ENCODE data around the gene PCDHA4.
"Not testable (repeated sequence)": the region's sequence is repeated elsewhere in the genome, so short reads cannot be mapped to it uniquely, and the experiment has no call there.

Gene PCDHA4

GRCh38 chr5:140791089-140791488, 15.8 kb upstream of the PCDHA4 start:
- no peak for DNase-seq (ENCODE audit: low read depth, low spot score)
- Histone ChIP-seq H3K4me3 (no peak overlapping the region), H3K36me3 (ENCODE audit: insufficient read depth, low read length) (no peaks in the 10 kb centered on the region), H3K9me3 (ENCODE audit: low read depth, low read length) (no peaks in the 10 kb centered on the region; the same call in 1 of the 2 replicates), H3K9ac (ENCODE audit: insufficient read length) (no peak overlapping the region), H3K27ac (no peak overlapping the region)
- TF ChIP-seq EZH2 (IDR thresholded peaks at IDR 0.05) (no peak), POLR2AphosphoS5 (IDR thresholded peaks at IDR 0.05; ENCODE audit: borderline replicate concordance, low read depth, low read length) (no peak), FOXP2 (optimal IDR thresholded peaks at IDR 0.05; ENCODE audit: control extremely low read depth, extremely low read length, insufficient read depth) (no peak)

DNA sequence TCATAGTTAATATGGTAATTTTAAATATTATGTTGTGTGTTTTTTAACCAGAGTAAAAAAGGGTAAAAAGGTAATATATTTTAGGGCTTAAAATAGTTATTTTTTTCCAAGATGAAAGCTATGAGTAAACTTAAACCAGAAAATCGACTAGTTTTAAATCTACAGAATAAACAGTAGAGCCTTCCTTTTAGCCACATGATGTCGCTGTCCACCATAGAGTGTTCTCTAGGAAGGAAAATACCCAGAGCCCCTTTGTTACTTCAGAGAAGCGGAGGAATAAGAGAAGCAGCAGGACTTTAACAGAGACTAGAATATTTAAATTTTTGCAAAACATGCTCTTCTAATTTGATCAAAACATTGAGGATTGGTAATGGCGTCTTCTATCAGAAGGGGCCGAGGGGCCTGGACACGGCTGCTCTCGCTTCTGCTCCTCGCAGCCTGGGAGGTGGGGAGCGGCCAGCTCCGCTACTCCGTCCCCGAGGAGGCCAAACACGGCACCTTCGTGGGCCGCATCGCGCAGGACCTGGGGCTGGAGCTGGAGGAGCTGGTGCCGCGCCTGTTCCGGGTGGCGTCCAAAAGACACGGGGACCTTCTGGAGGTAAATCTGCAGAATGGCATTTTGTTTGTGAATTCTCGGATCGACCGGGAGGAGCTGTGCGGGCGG, 12.1 kb upstream of the PCDHA4 start, which contains the start of gene PCDHA2:
PCDHA2 (plus strand) TSS at position 258 of the 664 bp plus-strand sequence.
- no peaks in the 10 kb centered on the region; the same call in 1 of the 2 replicates for H3K9me3 ChIP-seq (ENCODE audit: low read depth, low read length)
- H3K36me3 ChIP-seq (ENCODE audit: insufficient read depth, low read length) = no peaks in the 10 kb centered on the region
- no peak for TF ChIP-seq POLR2AphosphoS5 (IDR thresholded peaks at IDR 0.05; ENCODE audit: borderline replicate concordance, low read depth, low read length)
- TF ChIP-seq EZH2 (IDR thresholded peaks at IDR 0.05) = no peak
- no peak for TF ChIP-seq FOXP2 (optimal IDR thresholded peaks at IDR 0.05; ENCODE audit: control extremely low read depth, extremely low read length, insufficient read depth)
- no peak within 1 kb of the TSS for H3K4me3 ChIP-seq
- H3K27ac ChIP-seq = no peak within 1 kb of the TSS
- no peak within 1 kb of the TSS for H3K9ac ChIP-seq (ENCODE audit: insufficient read length)
- DNase-seq (ENCODE audit: low read depth, low spot score) = no peak

DNA sequence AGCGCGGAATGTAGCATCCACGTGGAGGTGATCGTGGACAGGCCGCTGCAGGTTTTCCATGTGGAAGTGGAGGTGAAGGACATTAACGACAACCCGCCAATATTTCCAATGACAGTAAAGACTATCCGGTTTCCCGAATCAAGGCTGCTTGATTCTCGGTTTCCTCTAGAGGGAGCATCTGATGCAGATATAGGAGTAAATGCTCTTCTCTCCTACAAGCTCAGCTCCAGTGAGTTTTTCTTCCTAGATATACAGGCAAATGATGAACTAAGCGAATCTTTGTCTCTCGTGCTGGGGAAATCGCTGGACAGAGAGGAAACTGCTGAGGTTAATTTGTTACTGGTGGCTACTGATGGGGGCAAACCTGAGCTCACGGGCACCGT, 11.6 kb upstream of the PCDHA4 start:
- no peaks in the 10 kb centered on the region; the same call in 1 of the 2 replicates for H3K9me3 ChIP-seq (ENCODE audit: low read depth, low read length)
- no peaks in the 10 kb centered on the region for H3K36me3 ChIP-seq (ENCODE audit: insufficient read depth, low read length)
- no peak for DNase-seq (ENCODE audit: low read depth, low spot score)
- no peak overlapping the region for H3K27ac ChIP-seq
- no peak for TF ChIP-seq POLR2AphosphoS5 (IDR thresholded peaks at IDR 0.05; ENCODE audit: borderline replicate concordance, low read depth, low read length)
- no peak for TF ChIP-seq FOXP2 (optimal IDR thresholded peaks at IDR 0.05; ENCODE audit: control extremely low read depth, extremely low read length, insufficient read depth)
- no peak for TF ChIP-seq EZH2 (IDR thresholded peaks at IDR 0.05)
- H3K4me3 ChIP-seq = no peak overlapping the region
- H3K9ac ChIP-seq (ENCODE audit: insufficient read length) = no peak overlapping the region

GRCh38 chr5:140796072-140796717, 10.7 kb upstream of the PCDHA4 start:
- H3K36me3 ChIP-seq (ENCODE audit: insufficient read depth, low read length); H3K9me3 ChIP-seq (ENCODE audit: low read depth, low read length); DNase-seq (ENCODE audit: low read depth, low spot score); H3K27ac ChIP-seq; H3K9ac ChIP-seq (ENCODE audit: insufficient read length); H3K4me3 ChIP-seq: not testable (repeated sequence)

- Histone ChIP-seq H3K4me3 (no peak overlapping the region), H3K36me3 (ENCODE audit: insufficient read depth, low read length) (no peaks in the 10 kb centered on the region), H3K27ac (no peak overlapping the region), H3K9me3 (ENCODE audit: low read depth, low read length) (no peaks in the 10 kb centered on the region; the same call in 1 of the 2 replicates), H3K9ac (ENCODE audit: insufficient read length) (no peak overlapping the region)
- TF ChIP-seq FOXP2 (optimal IDR thresholded peaks at IDR 0.05; ENCODE audit: control extremely low read depth, extremely low read length, insufficient read depth) = no peak
- no peak for TF ChIP-seq EZH2 (IDR thresholded peaks at IDR 0.05)
- no peak for TF ChIP-seq POLR2AphosphoS5 (IDR thresholded peaks at IDR 0.05; ENCODE audit: borderline replicate concordance, low read depth, low read length)
- no peak for DNase-seq (ENCODE audit: low read depth, low spot score)
Measured at GRCh38 chr5:140796718-140797095, 10.2 kb upstream of the PCDHA4 start.

- DNase-seq (ENCODE audit: low read depth, low spot score) = no peak
- Histone ChIP-seq H3K9me3 (ENCODE audit: low read depth, low read length) (no peaks in the 10 kb centered on the region), H3K27ac (no peak within 1 kb of the TSS), H3K36me3 (ENCODE audit: insufficient read depth, low read length) (no peaks in the 10 kb centered on the region), H3K9ac (ENCODE audit: insufficient read length) (no peak within 1 kb of the TSS), H3K4me3 (no peak within 1 kb of the TSS)
- no peak for TF ChIP-seq EZH2 (IDR thresholded peaks at IDR 0.05)
- no peak for TF ChIP-seq FOXP2 (optimal IDR thresholded peaks at IDR 0.05; ENCODE audit: control extremely low read depth, extremely low read length, insufficient read depth)
- no peak for TF ChIP-seq POLR2AphosphoS5 (IDR thresholded peaks at IDR 0.05; ENCODE audit: borderline replicate concordance, low read depth, low read length)
Measured at GRCh38 chr5:140800816-140801493, 5.9 kb upstream of the PCDHA4 start, which contains the start of gene PCDHA3. Gene PCDHA3 (plus strand): TSS chr5:140801057.

DNA sequence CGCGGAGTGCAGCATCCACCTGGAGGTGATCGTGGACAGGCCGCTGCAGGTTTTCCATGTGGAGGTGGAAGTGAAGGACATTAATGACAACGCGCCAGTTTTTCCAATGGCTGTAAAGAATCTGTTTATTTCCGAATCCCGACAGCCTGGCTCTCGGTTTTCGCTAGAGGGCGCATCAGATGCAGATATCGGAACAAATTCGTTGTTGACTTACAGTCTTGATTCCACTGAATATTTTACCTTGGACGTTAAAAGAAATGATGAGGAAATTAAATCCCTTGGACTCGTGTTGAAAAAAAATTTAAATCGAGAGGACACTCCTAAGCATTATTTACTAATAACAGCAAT, 5.4 kb upstream of the PCDHA4 start:
- TF ChIP-seq FOXP2 (optimal IDR thresholded peaks at IDR 0.05; ENCODE audit: control extremely low read depth, extremely low read length, insufficient read depth) = no peak
- TF ChIP-seq POLR2AphosphoS5 (IDR thresholded peaks at IDR 0.05; ENCODE audit: borderline replicate concordance, low read depth, low read length) = no peak
- TF ChIP-seq EZH2 (IDR thresholded peaks at IDR 0.05) = no peak
- Histone ChIP-seq H3K36me3 (ENCODE audit: insufficient read depth, low read length) (no peaks in the 10 kb centered on the region), H3K27ac (no peak overlapping the region), H3K4me3 (no peak overlapping the region), H3K9ac (ENCODE audit: insufficient read length) (no peak overlapping the region), H3K9me3 (ENCODE audit: low read depth, low read length) (no peaks in the 10 kb centered on the region)
- no peak for DNase-seq (ENCODE audit: low read depth, low spot score)

DNA sequence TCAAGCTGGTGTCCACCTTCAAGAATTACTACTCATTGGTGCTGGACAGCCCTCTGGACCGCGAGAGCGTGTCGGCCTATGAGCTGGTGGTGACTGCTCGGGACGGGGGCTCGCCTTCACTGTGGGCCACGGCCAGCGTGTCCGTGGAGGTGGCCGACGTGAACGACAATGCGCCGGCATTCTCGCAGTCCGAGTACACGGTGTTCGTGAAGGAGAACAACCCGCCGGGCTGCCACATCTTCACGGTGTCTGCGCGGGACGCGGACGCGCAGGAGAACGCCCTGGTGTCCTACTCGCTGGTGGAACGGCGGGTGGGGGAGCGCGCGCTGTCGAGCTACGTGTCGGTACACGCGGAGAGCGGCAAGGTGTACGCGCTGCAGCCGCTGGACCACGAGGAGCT, 4.5 kb upstream of the PCDHA4 start:
- H3K36me3 ChIP-seq (ENCODE audit: insufficient read depth, low read length); H3K4me3 ChIP-seq; H3K9ac ChIP-seq (ENCODE audit: insufficient read length); H3K27ac ChIP-seq; DNase-seq (ENCODE audit: low read depth, low spot score); H3K9me3 ChIP-seq (ENCODE audit: low read depth, low read length): not testable (repeated sequence)
